Stimulated activated CD8-positive, alpha-beta memory T cell treated with anti-CD3 and anti-CD28 coated beads, Interleukin-4, amount 100 ng/mL, for 4 hours (primary cell): ENCODE results near the gene NCDN.

Source experiments
- DNase-seq, 2 donors: peaks; one replicate each; pipeline ENCODE4 v3.0.0-alpha.2; 2020; ENCODE audit warnings: low read depth in 2 of 2, low spot score in 1 of 2

NCDN gene

GRCh38 chr1:35589516-35590427, 32.2 kb downstream of the NCDN start:
- DNase-seq: no peak

- no peak for DNase-seq
Observed at GRCh38 chr1:35590476-35591040, 33.0 kb downstream of the NCDN start.

GRCh38 chr1:35591211-35591610, 33.6 kb downstream of the NCDN start:
- DNase-seq: no peak

GRCh38 chr1:35592991-35593769, 35.6 kb downstream of the NCDN start:
- no peak for DNase-seq

GRCh38 chr1:35594005-35594760, 36.6 kb downstream of the NCDN start:
- DNase-seq: no peak

- no peak for DNase-seq
Observed at GRCh38 chr1:35595684-35596083, 38.1 kb downstream of the NCDN start.

GRCh38 chr1:35597870-35598269, 40.3 kb downstream of the NCDN start:
- no peak for DNase-seq

- DNase-seq: no peak
Observed at GRCh38 chr1:35598895-35599294, 41.3 kb downstream of the NCDN start.

GRCh38 chr1:35599411-35599810, 41.8 kb downstream of the NCDN start:
- no peak for DNase-seq

GRCh38 chr1:35600593-35600992, 43.0 kb downstream of the NCDN start:
- no peak for DNase-seq

GRCh38 chr1:35603468-35603867, 45.9 kb downstream of the NCDN start:
- DNase-seq: no peak

GRCh38 chr1:35603941-35604340, 46.3 kb downstream of the NCDN start:
- DNase-seq: no peak

- no peak for DNase-seq
Observed at GRCh38 chr1:35605071-35605866, 47.7 kb downstream of the NCDN start.

- DNase-seq: no peak
Observed at GRCh38 chr1:35605867-35606182, 48.2 kb downstream of the NCDN start.

- DNase-seq: no peak
Observed at GRCh38 chr1:35611655-35612054, 54.1 kb downstream of the NCDN start.

- DNase-seq: no peak
Observed at GRCh38 chr1:35615440-35615839, 57.8 kb downstream of the NCDN start.
